ENCODE data around the gene KCTD4.

GRCh38 chr13:45196096-45196495 is 4.7 kb downstream of the KCTD4 start:
- no peak for TF ChIP-seq PATZ1 (CRISPR knock-in tag; IDR thresholded peaks at IDR 0.05; ENCODE audit: borderline replicate concordance)
- TF ChIP-seq ARNTL (CRISPR knock-in tag; IDR thresholded peaks at IDR 0.05; ENCODE audit: borderline replicate concordance, low read depth): no peak
- no peak for TF ChIP-seq ZFP3 (CRISPR knock-in tag; IDR thresholded peaks at IDR 0.05)
- no peak for TF ChIP-seq TOX (CRISPR knock-in tag; IDR thresholded peaks at IDR 0.05; ENCODE audit: borderline replicate concordance)
- TF ChIP-seq ESRRG (CRISPR knock-in tag; IDR thresholded peaks at IDR 0.05): no peak

Data from SK-N-SH treated with all-trans-retinoic acid at 6 μM for 48 hours (cell line).